ENCODE measurements around the gene SEPTIN1. TPM values are rescaled to one million over a fixed set of nuclear protein-coding genes. Genes with fewer than 3 reads are reported as not detected.
"Not testable (repeated sequence)": the region's sequence is repeated elsewhere in the genome, so short reads cannot be mapped to it uniquely, and the experiment has no call there.

The SEPTIN1 gene
- polyA plus RNA-seq, 4 donors, result 1.00 to 3.0 (median 2.1) TPM

DNA sequence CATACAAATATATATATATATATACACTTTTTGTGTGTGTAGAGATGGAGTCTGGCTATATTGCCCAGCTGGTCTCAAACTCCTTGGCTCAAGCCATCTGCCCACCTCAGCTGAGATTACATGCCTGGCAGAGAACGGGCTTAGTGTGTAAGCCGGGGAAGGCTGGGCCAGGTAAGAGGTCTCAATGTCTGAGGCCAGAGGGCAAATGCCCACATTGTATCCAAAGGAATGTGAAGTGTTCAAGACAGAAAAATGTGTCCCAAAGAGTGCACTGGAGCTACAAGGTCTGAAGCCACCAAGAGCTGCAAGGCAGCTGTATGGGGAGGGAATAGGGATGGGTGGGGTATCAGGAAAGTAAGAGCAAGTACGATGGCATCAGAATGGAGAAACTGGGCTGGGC, 36.1 kb downstream of the SEPTIN1 start:
- DNase-seq (ENCODE audit: low read depth in 4 of 4, low spot score in 3 of 4), result no peak

DNA sequence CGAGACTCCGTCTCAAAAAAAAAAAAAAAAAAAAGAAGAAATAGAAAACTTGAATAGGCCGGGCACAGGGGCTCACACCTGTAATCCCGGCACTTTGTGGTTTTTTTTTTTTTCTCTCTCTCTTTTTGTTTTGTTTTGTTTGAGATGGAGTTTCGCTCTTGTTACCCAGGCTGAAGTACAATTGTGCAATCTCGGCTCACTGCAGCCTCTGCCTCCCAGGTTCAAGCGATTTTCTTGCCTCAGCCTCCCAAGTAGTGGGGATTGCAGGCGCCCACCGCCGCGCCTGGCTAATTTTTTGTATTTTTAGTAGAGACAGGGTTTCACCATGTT, 38.9 kb downstream of the SEPTIN1 start:
- not testable (repeated sequence) for DNase-seq (ENCODE audit: low read depth in 4 of 4, low spot score in 3 of 4)

DNA sequence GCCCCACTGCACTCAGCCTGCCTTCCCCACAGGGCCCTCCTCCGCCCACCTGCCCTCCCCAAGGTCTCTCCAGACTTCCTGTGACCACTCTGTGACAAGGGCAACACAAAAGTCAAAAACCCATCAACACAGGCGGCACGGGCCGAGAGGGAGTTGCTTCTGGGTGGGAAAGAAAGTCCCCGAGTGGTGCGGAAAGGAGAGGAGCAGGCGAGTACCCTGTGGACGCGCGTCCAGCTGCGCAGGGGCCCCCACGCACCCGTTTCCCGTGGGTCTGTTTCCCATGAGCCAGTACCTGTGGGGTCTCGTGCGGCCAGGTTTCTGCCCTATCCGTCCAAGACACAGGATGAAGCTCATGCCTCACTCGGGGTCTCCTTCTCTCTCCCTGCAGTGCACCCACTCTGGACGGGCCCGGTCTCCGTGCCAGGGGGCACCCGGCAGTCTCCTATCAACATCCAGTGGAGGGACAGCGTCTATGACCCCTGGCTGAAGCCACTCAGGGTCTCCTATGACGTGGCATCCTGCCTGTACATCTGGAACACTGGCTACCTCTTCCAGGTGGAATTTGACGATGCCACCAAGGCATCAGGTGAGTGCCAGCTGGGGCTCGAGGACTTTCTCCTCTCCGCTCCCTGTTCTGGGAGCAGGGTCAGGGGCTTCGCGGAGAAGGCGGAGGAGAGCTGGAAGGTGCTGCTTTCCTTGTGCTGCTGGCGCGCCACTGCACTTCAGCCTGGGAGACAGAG, 39.4 kb downstream of the SEPTIN1 start:
- no peak for DNase-seq (ENCODE audit: low read depth in 4 of 4, low spot score in 3 of 4)

DNA sequence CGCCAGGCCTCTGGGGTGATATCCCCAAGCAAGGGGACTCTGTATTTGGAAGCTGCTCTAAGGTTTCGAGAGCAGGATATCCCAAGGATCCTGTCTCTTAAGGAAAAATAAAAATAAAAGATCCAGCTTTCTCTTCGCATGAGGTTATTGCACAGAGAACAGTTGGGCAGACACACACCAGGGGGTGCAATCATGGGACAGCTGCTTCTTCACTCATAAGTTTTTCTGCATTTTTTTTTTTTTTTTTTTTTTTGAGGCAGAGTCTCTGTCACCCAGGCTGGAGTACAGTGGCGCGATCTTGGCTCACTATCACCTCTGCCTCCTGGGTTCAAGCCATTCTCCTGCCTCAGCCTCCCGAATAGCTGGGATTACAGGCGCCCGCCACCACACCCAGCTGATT, 40.4 kb downstream of the SEPTIN1 start:
- not testable (repeated sequence) for DNase-seq (ENCODE audit: low read depth in 4 of 4, low spot score in 3 of 4)

DNA sequence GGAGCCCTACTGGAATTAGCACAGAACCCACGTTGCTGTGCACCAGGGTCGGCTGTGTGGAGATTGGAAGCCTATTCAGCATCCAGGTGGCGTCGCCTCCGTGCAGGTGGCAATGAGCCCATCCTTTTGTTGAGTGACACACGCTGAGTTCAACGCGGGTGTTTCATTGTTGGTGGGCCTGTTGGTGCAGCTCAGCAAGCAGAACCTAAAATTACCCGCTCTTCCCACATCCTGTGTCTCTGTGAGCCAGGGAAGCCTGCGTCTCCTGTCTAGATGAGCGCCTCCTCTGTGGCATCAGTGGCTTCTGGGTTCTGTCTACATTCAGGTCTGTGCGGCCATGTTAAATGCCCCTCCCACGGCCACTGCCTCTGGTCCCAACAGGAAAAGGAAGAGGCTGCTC, 41.7 kb downstream of the SEPTIN1 start:
- DNase-seq (ENCODE audit: low read depth in 4 of 4, low spot score in 3 of 4), result no peak

DNA sequence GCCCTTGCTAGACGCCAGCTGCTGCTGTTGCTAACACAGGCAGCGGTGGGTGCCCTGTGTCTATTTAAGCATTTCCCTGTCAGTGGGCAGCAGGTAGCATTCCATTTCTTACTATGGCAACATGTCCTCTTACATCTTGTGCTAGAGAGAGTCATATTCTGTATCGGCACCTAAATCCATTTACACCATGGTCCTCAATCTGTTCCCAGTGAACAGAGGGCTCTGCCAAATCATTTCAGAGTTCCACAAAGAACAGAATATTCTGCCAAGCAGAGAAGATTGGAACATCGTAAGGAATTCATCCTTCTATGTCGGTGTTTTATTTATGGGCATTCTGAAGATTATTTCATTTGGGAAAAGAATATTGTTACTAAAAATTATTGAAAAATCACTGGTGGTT, 43.6 kb downstream of the SEPTIN1 start:
- not testable (repeated sequence) for DNase-seq (ENCODE audit: low read depth in 4 of 4, low spot score in 3 of 4)

DNA sequence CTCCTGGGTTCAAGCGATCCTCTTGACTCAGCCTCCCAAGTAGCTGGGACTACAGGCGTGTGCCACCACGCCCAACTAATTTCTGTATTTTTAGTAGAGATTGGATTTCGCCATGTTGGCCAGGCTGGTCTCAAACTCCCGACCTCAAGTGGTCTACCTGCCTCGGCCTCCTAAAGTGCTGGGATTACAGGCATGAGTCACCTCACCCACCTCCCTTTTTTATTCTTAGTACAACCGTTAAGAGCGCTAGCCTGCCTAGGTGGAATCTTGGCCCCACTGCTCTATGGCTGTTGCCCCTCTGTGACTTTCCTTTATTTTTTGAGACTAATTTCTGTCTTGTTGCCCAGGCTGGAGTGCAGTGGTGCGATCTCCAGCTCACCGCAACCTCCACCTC, 44.4 kb downstream of the SEPTIN1 start:
- DNase-seq (ENCODE audit: low read depth in 4 of 4, low spot score in 3 of 4), result not testable (repeated sequence)

DNA sequence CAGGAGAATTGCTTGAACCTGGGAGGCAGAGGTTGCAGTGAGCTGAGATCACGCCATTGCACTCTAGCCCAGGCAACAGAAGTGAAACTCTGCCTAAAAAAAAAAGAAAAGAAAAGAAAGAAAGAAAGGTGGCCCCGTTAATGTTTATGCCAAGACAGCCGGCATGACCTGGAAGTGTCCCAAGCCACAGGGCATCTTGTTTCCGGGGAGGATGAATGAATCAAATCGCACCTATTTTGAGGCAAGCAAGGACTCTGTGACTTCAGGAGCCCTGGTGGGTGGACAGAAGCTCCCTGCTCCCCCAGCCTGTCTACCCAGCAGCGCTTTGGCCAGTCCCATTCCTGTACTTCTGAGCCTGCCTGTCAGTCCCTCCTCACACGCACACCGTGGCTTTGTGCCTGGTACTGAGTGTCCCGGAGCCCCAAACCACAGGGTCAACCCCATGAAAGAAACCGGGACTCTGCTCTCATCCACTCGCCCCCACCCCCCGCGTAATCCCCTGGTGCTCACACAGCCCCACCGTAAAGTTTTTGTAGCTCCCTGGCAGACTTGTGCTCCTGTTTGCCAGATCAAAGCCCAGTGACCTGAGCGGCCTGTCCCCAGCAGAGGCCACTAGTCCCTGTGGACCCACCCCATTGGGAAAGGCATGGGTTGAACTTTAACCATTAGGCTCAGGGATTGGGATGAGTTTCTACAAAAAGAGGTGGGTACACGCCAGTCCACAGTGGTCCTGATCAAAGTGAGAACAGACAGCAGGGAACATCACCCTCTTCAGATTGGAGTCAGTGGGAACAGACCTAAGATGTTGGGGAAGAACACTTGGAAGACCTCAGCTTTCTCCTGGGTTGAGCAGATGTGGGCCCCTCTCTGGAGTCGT, 46.5 kb downstream of the SEPTIN1 start:
- DNase-seq (ENCODE audit: low read depth in 4 of 4, low spot score in 3 of 4), result no peak

DNA sequence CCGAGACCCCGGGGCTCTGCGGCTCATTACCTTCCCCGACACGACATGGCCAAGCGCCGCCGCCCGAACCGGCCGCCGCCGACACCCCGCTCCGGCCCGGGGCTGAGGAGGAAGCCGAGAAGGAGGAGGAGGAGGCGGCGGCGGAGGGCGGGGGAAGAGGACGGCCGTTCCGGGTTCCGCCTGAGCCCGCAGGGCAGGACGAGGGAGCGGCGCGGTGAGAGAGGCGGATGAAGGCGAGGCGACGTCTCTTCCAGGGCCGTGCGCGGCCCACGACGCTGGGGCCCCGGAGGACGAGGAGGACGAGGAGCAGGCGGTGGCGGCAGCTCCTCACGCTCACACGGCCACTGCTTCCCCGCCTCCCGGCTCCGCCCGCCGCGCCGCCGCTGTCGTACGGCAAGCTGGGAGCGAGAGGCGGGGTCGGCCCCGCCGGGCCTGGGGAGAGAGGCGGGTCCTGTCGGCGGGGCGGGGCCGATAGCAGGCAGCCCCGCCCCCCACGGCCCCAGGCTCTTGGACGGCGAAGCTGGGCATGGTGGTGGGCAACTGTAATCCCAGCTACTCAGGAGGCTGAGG, 47.2 kb downstream of the SEPTIN1 start:
- peak; percentile 44 to 60 (median 47) for DNase-seq (ENCODE audit: low read depth in 4 of 4, low spot score in 3 of 4)

DNA sequence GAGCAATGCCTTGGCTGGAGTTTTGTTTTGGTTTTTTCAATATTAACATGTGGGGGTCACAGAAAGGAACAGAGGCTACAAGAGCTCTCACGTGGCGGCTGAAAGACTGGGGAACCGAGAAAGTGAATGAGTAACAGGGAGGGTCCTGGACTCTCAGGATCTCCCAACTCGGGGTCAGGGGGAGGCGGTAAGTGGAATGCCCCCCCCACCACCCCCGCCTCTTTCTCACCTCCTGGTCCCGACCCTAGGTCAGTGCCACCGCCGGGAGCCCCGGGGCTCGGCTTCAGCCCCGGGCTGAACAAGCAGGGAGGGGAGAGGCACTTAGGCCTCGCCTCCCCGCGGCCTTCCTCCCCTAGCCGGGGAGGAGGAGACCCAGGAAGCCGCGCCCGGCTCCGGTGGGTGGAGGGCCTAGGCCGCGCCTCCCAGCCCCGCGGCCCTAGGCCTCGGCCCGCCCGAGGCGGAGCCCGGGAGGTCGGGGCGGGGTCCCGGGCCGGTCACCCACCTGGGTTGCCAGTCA, 47.8 kb downstream of the SEPTIN1 start:
- peak; percentile 32 to 69 (median 48) for DNase-seq (ENCODE audit: low read depth in 4 of 4, low spot score in 3 of 4)

Other genes with a start within 250 kb of the SEPTIN1 start
- gene CORO1A, start 199.0 kb downstream of the SEPTIN1 start, polyA plus RNA-seq (ENCODE audit: insufficient read length in 4 of 4), result 10 to 100 TPM in 3 of 4 donors, 1 to 10 TPM in 1; 9.2 to 12.3 (median 11.2) TPM
- 10 to 100 TPM; 19.2 to 34.5 (median 23.0) TPM for gene BOLA2B, start 188.9 kb downstream of the SEPTIN1 start, polyA plus RNA-seq (ENCODE audit: insufficient read length in 4 of 4)
- 10 to 100 TPM; 18.9 to 20.8 (median 20.1) TPM for gene SLX1A, start 188.7 kb downstream of the SEPTIN1 start, polyA plus RNA-seq (ENCODE audit: insufficient read length in 4 of 4)
- 10 to 100 TPM in 2 of 4 donors, 1 to 10 TPM in 2; 4.1 to 12.8 (median 10.6) TPM for gene SULT1A3, start 183.3 kb downstream of the SEPTIN1 start, polyA plus RNA-seq (ENCODE audit: insufficient read length in 4 of 4)
- 10 to 100 TPM in 1 of 4 donors, 1 to 10 TPM in 3; 3.5 to 11.8 (median 6.0) TPM for gene NPIPB13, start 134.1 kb downstream of the SEPTIN1 start, polyA plus RNA-seq (ENCODE audit: insufficient read length in 4 of 4)
- 10 to 100 TPM; 49.5 to 63.5 (median 56.1) TPM for gene CD2BP2, start 27.3 kb downstream of the SEPTIN1 start, polyA plus RNA-seq (ENCODE audit: insufficient read length in 4 of 4)
- 10 to 100 TPM; 30.9 to 39.2 (median 34.3) TPM for gene TBC1D10B, start 12.1 kb downstream of the SEPTIN1 start, polyA plus RNA-seq (ENCODE audit: insufficient read length in 4 of 4)
- gene MYL11, start 7.8 kb downstream of the SEPTIN1 start, polyA plus RNA-seq (ENCODE audit: insufficient read length in 4 of 4), result 1 to 10 TPM; 1.1 to 1.8 (median 1.4) TPM
- 10 to 100 TPM; 13.0 to 15.2 (median 13.9) TPM for gene ZNF48, start 12.9 kb upstream of the SEPTIN1 start, polyA plus RNA-seq (ENCODE audit: insufficient read length in 4 of 4)
- 1 to 10 TPM; 5.5 to 8.9 (median 5.8) TPM for gene ZNF771, start 25.0 kb upstream of the SEPTIN1 start, polyA plus RNA-seq (ENCODE audit: insufficient read length in 4 of 4)
- gene DCTPP1, start 47.5 kb upstream of the SEPTIN1 start, polyA plus RNA-seq (ENCODE audit: insufficient read length in 4 of 4), result 10 to 100 TPM; 43.6 to 63.9 (median 51.1) TPM
- 100 to 1,000 TPM in 2 of 4 donors, 10 to 100 TPM in 2; 95.4 to 102 (median 99.8) TPM for gene SEPHS2, start 63.3 kb upstream of the SEPTIN1 start, polyA plus RNA-seq (ENCODE audit: insufficient read length in 4 of 4)
- 1 to 10 TPM; 1.7 to 3.4 (median 2.3) TPM for gene ITGAL, start 90.2 kb upstream of the SEPTIN1 start, polyA plus RNA-seq (ENCODE audit: insufficient read length in 4 of 4)
- 10 to 100 TPM; 52.6 to 71.0 (median 54.3) TPM for gene ZNF768, start 144.0 kb upstream of the SEPTIN1 start, polyA plus RNA-seq (ENCODE audit: insufficient read length in 4 of 4)
- 10 to 100 TPM; 10.1 to 11.8 (median 11.1) TPM for gene ZNF747, start 152.3 kb upstream of the SEPTIN1 start, polyA plus RNA-seq (ENCODE audit: insufficient read length in 4 of 4)
- 10 to 100 TPM; 11.3 to 14.8 (median 11.4) TPM for gene ZNF764, start 175.8 kb upstream of the SEPTIN1 start, polyA plus RNA-seq (ENCODE audit: insufficient read length in 4 of 4)
- gene ZNF688, start 189.2 kb upstream of the SEPTIN1 start, polyA plus RNA-seq (ENCODE audit: insufficient read length in 4 of 4), result 10 to 100 TPM; 10.4 to 14.4 (median 12.7) TPM
- gene ZNF785, start 203.1 kb upstream of the SEPTIN1 start, polyA plus RNA-seq (ENCODE audit: insufficient read length in 4 of 4), result 10 to 100 TPM; 17.8 to 21.7 (median 20.8) TPM
- 10 to 100 TPM; 13.6 to 16.2 (median 15.0) TPM for gene ZNF689, start 227.8 kb upstream of the SEPTIN1 start, polyA plus RNA-seq (ENCODE audit: insufficient read length in 4 of 4)